ENCODE data around the gene IQCB1. TPM values are rescaled to one million over a fixed set of nuclear protein-coding genes. Genes with fewer than 3 reads are reported as not detected.

IQCB1 gene
- total and polyA plus RNA-seq, 2 experiments from 2014 or later: 28.8 to 39.0 TPM

- no peaks in the 10 kb centered on the region for H3K9me3 Mint-ChIP-seq
- Histone ChIP-seq H3K27ac (ENCODE audit: low read depth) (no peak overlapping the region), H3K36me3 (ENCODE audit: insufficient read depth) (no peaks in the 10 kb centered on the region), H3K79me2 (replicated peaks; ENCODE audit: insufficient read depth) (no peaks in the 10 kb centered on the region), H3K4me1 (ENCODE audit: insufficient read depth) (peaks cover 10% of the 10 kb centered on the region), H2AFZ (no peak overlapping the region), H3K4me2 (no peak overlapping the region), H3K27me3 (ENCODE audit: insufficient read depth) (no peaks in the 10 kb centered on the region), H4K20me1 (replicated peaks; ENCODE audit: insufficient read depth) (no peaks in the 10 kb centered on the region), H3K9me2 (ENCODE audit: insufficient read depth) (no peaks in the 10 kb centered on the region), H3K4me3 (no peak overlapping the region), H3F3A (replicated peaks; ENCODE audit: low read depth) (no peaks in the 10 kb centered on the region)
- H3K27ac Mint-ChIP-seq: no peak overlapping the region
- TF ChIP-seq ETS1 (IDR thresholded peaks at IDR 0.05) (no peak), ZNF114 (CRISPR knock-in tag; IDR thresholded peaks at IDR 0.05) (no peak), POLR2AphosphoS5 (IDR thresholded peaks at IDR 0.05; ENCODE audit: low read depth) (no peak), EZH2phosphoT487 (IDR thresholded peaks at IDR 0.05; ENCODE audit: unreplicated experiment) (no peak), STAT1 (IDR thresholded peaks at IDR 0.05; ENCODE audit: unreplicated experiment) (no peak), CTCF (conservative IDR thresholded peaks at IDR 0.05; ENCODE audit: low read depth in 2 of 2) (no peak), JUNB (IDR thresholded peaks at IDR 0.05; ENCODE audit: unreplicated experiment) (no peak), NANOG (IDR thresholded peaks at IDR 0.05; ENCODE audit: borderline replicate concordance) (no peak), CREB1 (CRISPR knock-in tag; IDR thresholded peaks at IDR 0.05; ENCODE audit: low read depth) (no peak), ZNF331 (CRISPR knock-in tag; IDR thresholded peaks at IDR 0.05; ENCODE audit: low read depth) (no peak), REST (IDR thresholded peaks at IDR 0.05; ENCODE audit: unreplicated experiment) (no peak), EZH2 (IDR thresholded peaks at IDR 0.05; ENCODE audit: low read depth, unreplicated experiment) (no peak), ZNF462 (CRISPR knock-in tag; IDR thresholded peaks at IDR 0.05) (no peak)
- ATAC-seq (no peak), DNase-seq (ENCODE audit: low spot score) (no peak)
- peaks cover 9% of the 10 kb centered on the region for H3K4me1 Mint-ChIP-seq
- peaks cover 3% of the 10 kb centered on the region for H3K27me3 Mint-ChIP-seq (ENCODE audit: insufficient read depth, low read depth, poor library complexity)
- H3K36me3 Mint-ChIP-seq (ENCODE audit: low read depth): no peaks in the 10 kb centered on the region
- H3K4me3 Mint-ChIP-seq: no peak overlapping the region
These were observed 43.6 kb upstream of the IQCB1 start for GRCh38 chr3:121878411-121878810.
